Cardiac fibroblast (primary cell): ENCODE results near the gene STC2.

Source experiments
- DNase-seq, 2 donors: peaks; one replicate each; pipeline versions ENCODE4 v3.0.0 to v3.0.0-alpha.2; 2010; ENCODE audit warnings: low read depth in 2 of 2
- H3K4me3 ChIP-seq, 2 donors: replicated peaks in 1 of 2; 1 replicate in 1 of 2; 2 replicates in 1 of 2; pipeline ENCODE4 v1.5.1; 2011; ENCODE audit warnings: low read depth in 2 of 2, low read length in 2 of 2, mild to moderate bottlenecking in 2 of 2, moderate library complexity in 1 of 2
- TF ChIP-seq, protein P1 (sequence below): IDR thresholded peaks from one replicate; pipeline ENCODE4 v1.5.1; 2011; ENCODE audit warnings: low read depth, mild to moderate bottlenecking, low read length, inconsistent platforms

STC2 gene

DNA sequence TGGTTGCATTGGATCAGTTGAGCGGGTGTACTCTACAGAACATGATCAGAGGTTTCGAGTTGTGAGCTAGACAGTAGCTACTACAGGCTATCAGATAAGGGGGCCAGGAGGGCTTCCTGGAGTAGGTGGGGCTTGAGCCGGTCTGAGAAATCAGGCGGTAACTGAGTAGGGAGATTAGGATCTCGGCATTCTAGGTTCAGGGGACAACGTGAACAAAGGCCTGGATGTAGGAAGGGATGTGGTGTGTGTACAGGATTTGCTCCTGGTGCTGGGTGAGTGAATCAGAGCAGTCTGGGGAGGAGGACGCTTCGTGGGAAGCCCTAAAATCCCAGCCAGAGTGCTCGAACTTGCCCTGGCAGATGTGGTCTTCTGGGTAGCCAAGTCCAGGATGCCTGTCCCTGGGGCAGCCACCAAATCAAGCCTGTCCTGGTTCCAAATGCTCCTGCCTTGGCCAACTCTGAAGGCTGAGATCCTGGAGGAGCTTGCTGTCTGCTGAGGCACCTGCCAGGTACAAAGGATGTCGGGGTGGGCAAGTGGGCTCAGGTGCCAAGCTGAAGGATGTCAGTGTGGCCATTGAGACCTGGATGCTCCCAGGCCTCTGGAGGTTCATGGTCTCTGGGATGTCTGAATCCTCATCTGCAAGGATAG, 33.4 kb downstream of the STC2 start:
- H3K4me3 ChIP-seq, result no peak overlapping the region
- TF ChIP-seq, protein P1, sequence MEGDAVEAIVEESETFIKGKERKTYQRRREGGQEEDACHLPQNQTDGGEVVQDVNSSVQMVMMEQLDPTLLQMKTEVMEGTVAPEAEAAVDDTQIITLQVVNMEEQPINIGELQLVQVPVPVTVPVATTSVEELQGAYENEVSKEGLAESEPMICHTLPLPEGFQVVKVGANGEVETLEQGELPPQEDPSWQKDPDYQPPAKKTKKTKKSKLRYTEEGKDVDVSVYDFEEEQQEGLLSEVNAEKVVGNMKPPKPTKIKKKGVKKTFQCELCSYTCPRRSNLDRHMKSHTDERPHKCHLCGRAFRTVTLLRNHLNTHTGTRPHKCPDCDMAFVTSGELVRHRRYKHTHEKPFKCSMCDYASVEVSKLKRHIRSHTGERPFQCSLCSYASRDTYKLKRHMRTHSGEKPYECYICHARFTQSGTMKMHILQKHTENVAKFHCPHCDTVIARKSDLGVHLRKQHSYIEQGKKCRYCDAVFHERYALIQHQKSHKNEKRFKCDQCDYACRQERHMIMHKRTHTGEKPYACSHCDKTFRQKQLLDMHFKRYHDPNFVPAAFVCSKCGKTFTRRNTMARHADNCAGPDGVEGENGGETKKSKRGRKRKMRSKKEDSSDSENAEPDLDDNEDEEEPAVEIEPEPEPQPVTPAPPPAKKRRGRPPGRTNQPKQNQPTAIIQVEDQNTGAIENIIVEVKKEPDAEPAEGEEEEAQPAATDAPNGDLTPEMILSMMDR, result no peak
- DNase-seq, result no peak

DNA sequence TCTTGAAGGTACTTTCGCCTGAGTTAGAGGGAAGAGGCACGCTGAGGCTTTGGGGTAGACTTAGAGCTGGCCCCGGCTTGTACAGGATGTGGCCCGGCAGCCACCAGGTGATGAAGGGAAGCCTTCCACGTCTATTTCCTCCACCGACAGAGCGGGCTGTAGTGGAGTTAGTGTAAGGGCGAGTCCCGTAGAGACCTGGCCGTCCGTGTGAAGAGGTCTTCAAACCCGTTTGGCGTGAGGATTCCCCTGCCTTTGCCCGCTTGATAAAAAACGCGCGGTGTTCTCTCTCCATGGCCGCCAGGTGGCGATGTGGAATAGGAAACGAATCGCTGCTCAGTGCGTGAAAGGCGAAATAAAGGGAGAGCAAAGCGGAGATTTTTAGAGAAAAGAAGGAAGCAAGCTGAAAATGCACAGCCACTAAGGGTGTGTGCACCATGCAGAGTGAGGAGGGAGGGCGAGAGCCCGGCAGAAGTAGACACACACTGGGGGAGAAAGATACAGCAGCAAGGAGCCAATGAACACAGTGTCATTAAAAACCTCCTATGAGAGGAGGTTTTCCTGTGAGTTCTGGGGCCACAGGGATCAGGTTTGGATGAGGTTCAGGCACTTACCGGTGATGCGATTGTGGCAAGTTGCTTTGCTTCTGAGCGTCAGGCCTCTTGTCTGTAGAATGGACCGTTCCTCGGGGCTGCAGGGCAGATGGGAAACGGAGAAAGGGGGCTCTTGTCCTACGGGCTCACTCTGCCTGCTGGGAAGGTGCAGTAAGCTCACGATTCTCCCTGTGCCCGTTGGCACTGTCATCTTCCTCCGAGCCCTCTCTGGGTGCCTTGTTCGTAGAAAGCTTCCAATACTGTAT, 34.2 kb downstream of the STC2 start:
- H3K4me3 ChIP-seq, result peak overlapping the region in 1 of 2 donors; percentile 8
- TF ChIP-seq, protein P1, result peak; percentile 88
- peak; percentile 82 to 86 for DNase-seq

DNA sequence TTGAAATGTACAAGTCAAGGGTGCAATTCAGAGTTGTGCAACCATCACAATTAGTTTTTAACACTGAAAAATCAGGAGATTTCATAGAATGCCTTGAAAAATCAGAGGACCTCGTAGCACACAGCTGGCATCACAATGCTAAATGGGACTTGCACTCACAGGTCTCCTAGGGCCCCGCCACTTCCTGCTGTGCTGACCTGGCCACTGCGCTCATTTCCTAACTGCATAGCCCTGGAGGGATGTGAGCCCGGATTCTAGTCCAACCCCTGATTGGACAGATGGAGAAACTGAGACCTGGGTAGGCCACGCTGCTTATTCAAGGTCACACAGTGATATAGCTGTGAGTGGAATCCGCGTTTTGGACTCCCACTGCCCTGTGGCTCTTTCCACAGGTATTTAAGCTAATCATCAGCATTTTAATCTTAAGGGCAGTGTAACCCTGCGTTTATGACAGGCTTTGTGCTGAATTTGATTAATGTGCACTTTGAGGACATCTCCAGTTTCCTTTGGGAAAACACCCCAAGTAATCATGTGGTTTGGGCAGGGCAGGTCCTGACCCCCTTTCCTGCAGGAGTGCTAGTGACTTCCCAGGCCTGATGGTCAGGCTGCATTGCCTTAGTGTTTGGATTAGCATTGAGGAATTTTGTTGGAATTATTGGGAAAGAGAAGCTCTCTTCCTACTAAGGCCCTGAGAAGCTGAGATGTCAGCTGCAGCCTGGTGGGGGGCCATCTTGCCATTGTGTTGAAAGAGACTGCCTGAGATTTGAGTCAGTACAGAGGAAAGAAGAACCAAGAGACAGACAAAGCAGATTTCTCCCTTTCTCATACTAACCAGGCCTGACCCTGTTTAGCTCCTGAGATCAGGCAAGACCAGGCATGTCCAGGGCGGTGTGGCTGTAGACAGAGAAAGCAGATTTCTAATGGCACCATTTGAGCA, 36.2 kb downstream of the STC2 start:
- no peak overlapping the region for H3K4me3 ChIP-seq
- TF ChIP-seq, protein P1, result no peak
- DNase-seq, result peak in 1 of 2 donors; percentile 48

DNA sequence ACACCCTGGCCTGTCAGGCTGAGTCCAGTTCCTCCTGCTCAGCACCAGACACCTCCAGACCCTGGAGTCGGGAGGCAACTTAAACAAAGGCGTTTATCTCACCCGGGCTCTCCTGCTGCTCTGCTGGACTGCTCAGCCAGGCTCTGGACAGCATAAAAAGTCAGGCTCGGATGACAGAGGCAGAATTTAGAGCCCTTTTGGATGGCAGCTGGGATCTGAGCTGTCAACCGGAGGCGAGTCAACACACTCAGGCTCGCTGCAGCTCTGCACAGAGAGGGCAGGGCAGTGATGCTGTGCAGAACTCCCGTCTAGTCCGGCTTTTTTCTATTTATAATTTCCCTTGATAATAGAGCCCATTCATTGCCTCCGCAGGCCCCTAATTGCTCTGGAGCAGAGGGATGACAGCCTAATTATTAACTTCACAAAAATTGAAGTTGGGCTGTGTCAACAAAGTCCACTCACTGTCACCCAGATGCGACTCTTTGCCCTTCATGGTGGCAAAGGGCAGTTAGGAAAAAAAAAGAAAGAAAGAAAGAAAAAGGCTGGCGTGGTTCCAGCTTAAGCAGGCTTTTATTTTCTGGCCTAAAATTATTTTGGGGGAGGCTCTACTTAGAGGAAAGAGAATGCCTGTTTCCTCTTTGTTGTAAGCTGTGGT, 37.6 kb downstream of the STC2 start:
- TF ChIP-seq, protein P1, result no peak
- no peak overlapping the region for H3K4me3 ChIP-seq
- DNase-seq, result peak; percentile 19 to 74

GRCh38 chr5:173289372-173289771, 38.8 kb downstream of the STC2 start:
- H3K4me3 ChIP-seq, result no peak overlapping the region
- DNase-seq, result no peak
- TF ChIP-seq, protein P1, result no peak

GRCh38 chr5:173288632-173289031, 39.6 kb downstream of the STC2 start:
- H3K4me3 ChIP-seq, result no peak overlapping the region
- DNase-seq, result no peak
- TF ChIP-seq, protein P1, result no peak
